Thoracic aorta (tissue), 2 donors: ENCODE data around the gene MRM2. TPM values are rescaled to one million over a fixed set of nuclear protein-coding genes. Genes with fewer than 3 reads are reported as not detected.

ENCODE experiments used
- ATAC-seq: fragments of 150-250 bp; one replicate; pipeline ENCODE4 v1.8.0; 2017; ENCODE audit warnings: low read depth; ENCODE audit not compliant: insufficient number of reproducible peaks, low FRiP score
- DNase-seq: peaks from one replicate; pipeline ENCODE4 v3.0.0-alpha.2; 2020; ENCODE audit warnings: low spot score
- H3K27ac ChIP-seq, 2 donors: fragments of 200-600 bp; sonication (generic); 1 replicate in 1 of 2; 2 replicates in 1 of 2; pipeline ENCODE4 v1.5.1; 2016; ENCODE audit warnings: mild to moderate bottlenecking in 2 of 2, moderate library complexity in 2 of 2
- H3K27me3 ChIP-seq: fragments of 200-600 bp; sonication (generic); replicated peaks from 2 replicates; pipeline ENCODE4 v1.6.0; 2016; ENCODE audit warnings: mild to moderate bottlenecking; ENCODE audit not compliant: insufficient read depth
- H3K36me3 ChIP-seq: fragments of 200-600 bp; sonication (generic); one replicate; pipeline ENCODE4 v1.5.1; 2016
- H3K4me1 ChIP-seq, 2 donors: fragments of 200-600 bp; sonication (generic); 1 replicate in 1 of 2; 2 replicates in 1 of 2; pipeline versions ENCODE4 v1.5.1 to v1.6.0; 2016; ENCODE audit warnings: low read depth in 2 of 2, mild to moderate bottlenecking in 1 of 2; ENCODE audit not compliant: control insufficient read depth in 1 of 2
- H3K4me3 ChIP-seq: fragments of 200-600 bp; sonication (generic); 2 replicates; pipeline ENCODE4 v1.5.1; 2016; ENCODE audit warnings: mild to moderate bottlenecking
- H3K9me3 ChIP-seq: fragments of 200-600 bp; sonication (generic); 2 replicates; pipeline ENCODE4 v1.5.1; 2016
- CTCF ChIP-seq: fragments of 200-600 bp; sonication (generic); IDR thresholded peaks from one replicate; pipeline ENCODE4 v1.5.1; 2019; ENCODE audit warnings: antibody characterized with exemption
- total RNA-seq, 2 donors: library from RNA; depleted of rRNA; stranded (reverse); fragments of >200 nt; gene quantifications; one replicate each; pipeline versions ENCODE4 v1.1.0 to v1.2.3, GENCODE V29; 2016

MRM2 gene
- total RNA-seq, 2 donors from 2014 or later, result 12.5 to 16.6 TPM

GRCh38 chr7:2202361-2202761 lies 39.6 kb downstream of the MRM2 start:
- TF ChIP-seq CTCF, result no peak
- H3K4me1 ChIP-seq, result peaks cover 8 to 24% of the 10 kb centered on the region in 2 donors
- no peak overlapping the region for H3K27ac ChIP-seq
- H3K9me3 ChIP-seq, result no peaks in the 10 kb centered on the region
- H3K27me3 ChIP-seq, result no peaks in the 10 kb centered on the region
- ATAC-seq, result no peak
- no peak overlapping the region for H3K4me3 ChIP-seq
- no peak for DNase-seq
- H3K36me3 ChIP-seq, result peaks cover 7% of the 10 kb centered on the region

GRCh38 chr7:2201686-2202360 lies 40.2 kb downstream of the MRM2 start:
- Histone ChIP-seq H3K27me3 (no peaks in the 10 kb centered on the region), H3K36me3 (peaks cover 7% of the 10 kb centered on the region), H3K27ac (no peak overlapping the region), H3K4me3 (no peak overlapping the region), H3K9me3 (no peaks in the 10 kb centered on the region), H3K4me1 (peaks cover 8 to 24% of the 10 kb centered on the region in 2 donors)
- TF ChIP-seq CTCF, result no peak
- ATAC-seq (no peak), DNase-seq (no peak)

- no peak overlapping the region for H3K27ac ChIP-seq
- no peak for TF ChIP-seq CTCF
- peaks cover 8 to 24% of the 10 kb centered on the region in 2 donors for H3K4me1 ChIP-seq
- no peaks in the 10 kb centered on the region for H3K27me3 ChIP-seq
- H3K36me3 ChIP-seq, result peaks cover 7% of the 10 kb centered on the region
- no peak overlapping the region for H3K4me3 ChIP-seq
- DNase-seq (no peak), ATAC-seq (no peak)
- no peaks in the 10 kb centered on the region for H3K9me3 ChIP-seq
Measured at GRCh38 chr7:2201128-2201527, 40.9 kb downstream of the MRM2 start.

- H3K27me3 ChIP-seq, result no peaks in the 10 kb centered on the region
- ATAC-seq (no peak), DNase-seq (no peak)
- H3K4me3 ChIP-seq, result no peak overlapping the region
- H3K9me3 ChIP-seq, result no peaks in the 10 kb centered on the region
- no peak overlapping the region for H3K27ac ChIP-seq
- peaks cover 10% of the 10 kb centered on the region for H3K36me3 ChIP-seq
- H3K4me1 ChIP-seq, result peaks cover 8 to 22% of the 10 kb centered on the region in 2 donors
- no peak for TF ChIP-seq CTCF
Measured at GRCh38 chr7:2200584-2200980, 41.4 kb downstream of the MRM2 start.

GRCh38 chr7:2199956-2200583 lies 41.9 kb downstream of the MRM2 start:
- Histone ChIP-seq H3K9me3 (no peaks in the 10 kb centered on the region), H3K4me3 (no peak overlapping the region), H3K4me1 (peaks cover 4 to 17% of the 10 kb centered on the region in 2 donors), H3K36me3 (peaks cover 11% of the 10 kb centered on the region), H3K27me3 (no peaks in the 10 kb centered on the region), H3K27ac (no peak overlapping the region)
- DNase-seq (no peak), ATAC-seq (no peak)
- no peak for TF ChIP-seq CTCF
